Astrocyte of the spinal cord (primary cell): Measurements from ENCODE around the gene MTM1.

Source experiments
- DNase-seq: peaks from one replicate; pipeline ENCODE4 v3.0.0; 2011; ENCODE audit warnings: low read depth, low spot score
- H3K4me3 ChIP-seq: 2 replicates; pipeline ENCODE4 v1.5.1; 2011; ENCODE audit warnings: low read depth, mild to moderate bottlenecking, low read length, moderate library complexity
- CTCF ChIP-seq: IDR thresholded peaks from 2 replicates; pipeline ENCODE4 v1.5.1; 2012; ENCODE audit warnings: low read depth, mild to moderate bottlenecking, low read length, inconsistent platforms
- in situ Hi-C: cut with HindIII; loops from 2 replicates; pipeline ENCODE4 v1.10.0; 2017; ENCODE audit warnings: low sequenced_read_pairs

MTM1 gene

GRCh38 chrX:150703695-150703974 lies 135.2 kb downstream of the MTM1 start:
- no peak for TF ChIP-seq CTCF
- in situ Hi-C loops = no loop called here

GRCh38 chrX:150704030-150704613 lies 135.7 kb downstream of the MTM1 start:
- no peak overlapping the region for H3K4me3 ChIP-seq
- DNase-seq = peak; percentile 64
- in situ Hi-C loops = no loop called here
- no peak for TF ChIP-seq CTCF

More at GRCh38 chrX:150703695-150703974, 135.2 kb downstream of the MTM1 start:
- no peak for DNase-seq
- no peak overlapping the region for H3K4me3 ChIP-seq

GRCh38 chrX:150712619-150713018 lies 144.2 kb downstream of the MTM1 start:
- in situ Hi-C loops = no loop called here
- H3K4me3 ChIP-seq = no peak overlapping the region
- TF ChIP-seq CTCF = no peak
- no peak for DNase-seq

GRCh38 chrX:150715184-150715583 lies 146.8 kb downstream of the MTM1 start:
- no peak for TF ChIP-seq CTCF
- no peak for DNase-seq
- in situ Hi-C loops = no loop called here
- H3K4me3 ChIP-seq = no peak overlapping the region

GRCh38 chrX:150719621-150720020 lies 151.2 kb downstream of the MTM1 start:
- no peak overlapping the region for H3K4me3 ChIP-seq
- no peak for TF ChIP-seq CTCF
- no peak for DNase-seq
- in situ Hi-C loops = no loop called here
